ENCODE data around the gene TBATA. TPM values are rescaled to one million over a fixed set of nuclear protein-coding genes. Genes with fewer than 3 reads are reported as not detected.

Gene TBATA
- total RNA-seq, 1 donor from 2014 or later: not detected

DNA sequence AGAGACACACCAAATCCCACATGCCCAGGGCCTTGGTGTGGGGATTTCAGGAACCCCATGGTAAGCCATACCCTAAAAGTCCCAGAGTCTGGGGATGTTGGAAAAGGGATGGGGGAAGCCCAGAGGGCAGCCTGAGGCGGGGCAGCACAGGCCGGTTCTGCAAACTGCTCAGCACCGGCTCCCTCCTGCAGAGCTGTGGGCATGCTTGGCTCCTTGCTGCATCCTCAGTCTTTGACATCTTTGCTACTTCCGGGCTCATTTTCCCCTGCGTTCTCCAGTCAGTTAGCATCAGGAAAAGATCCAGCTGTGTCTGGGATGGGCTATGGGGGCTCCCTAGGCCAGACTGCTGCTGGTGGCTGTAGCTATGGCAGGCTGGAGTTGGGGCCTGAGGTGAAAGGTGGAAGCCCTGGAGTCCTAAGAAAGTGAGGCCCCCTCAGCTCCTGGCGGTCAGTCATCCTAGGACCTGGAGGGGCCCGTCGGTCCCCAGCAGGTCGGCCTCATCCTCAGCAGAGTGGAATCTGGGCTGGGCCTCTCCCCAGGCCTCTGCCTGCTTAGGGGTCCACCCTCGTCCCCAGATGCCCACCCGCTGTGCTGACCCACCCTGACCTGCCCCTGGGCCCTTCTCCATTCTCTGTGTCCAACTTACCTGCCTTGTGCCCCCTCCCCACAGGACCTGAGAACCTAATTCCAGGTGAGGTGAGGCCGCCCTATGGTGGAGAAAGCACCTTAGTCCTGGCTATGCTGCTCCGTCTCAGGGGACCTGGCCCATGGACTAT, 9.3 kb downstream of the TBATA start:
- no peak for DNase-seq (ENCODE audit: low spot score, unreplicated experiment)
- Mint-ChIP-seq H3K9me3 (ENCODE audit: low read depth) (no peaks in the 10 kb centered on the region), H3K27ac (no peak overlapping the region), H3K36me3 (ENCODE audit: insufficient read depth) (no peaks in the 10 kb centered on the region), H3K4me1 (ENCODE audit: low read depth) (no peaks in the 10 kb centered on the region), H3K4me3 (ENCODE audit: low read depth) (no peak overlapping the region), H3K27me3 (peaks cover 11% of the 10 kb centered on the region)
- TF ChIP-seq, protein P1, sequence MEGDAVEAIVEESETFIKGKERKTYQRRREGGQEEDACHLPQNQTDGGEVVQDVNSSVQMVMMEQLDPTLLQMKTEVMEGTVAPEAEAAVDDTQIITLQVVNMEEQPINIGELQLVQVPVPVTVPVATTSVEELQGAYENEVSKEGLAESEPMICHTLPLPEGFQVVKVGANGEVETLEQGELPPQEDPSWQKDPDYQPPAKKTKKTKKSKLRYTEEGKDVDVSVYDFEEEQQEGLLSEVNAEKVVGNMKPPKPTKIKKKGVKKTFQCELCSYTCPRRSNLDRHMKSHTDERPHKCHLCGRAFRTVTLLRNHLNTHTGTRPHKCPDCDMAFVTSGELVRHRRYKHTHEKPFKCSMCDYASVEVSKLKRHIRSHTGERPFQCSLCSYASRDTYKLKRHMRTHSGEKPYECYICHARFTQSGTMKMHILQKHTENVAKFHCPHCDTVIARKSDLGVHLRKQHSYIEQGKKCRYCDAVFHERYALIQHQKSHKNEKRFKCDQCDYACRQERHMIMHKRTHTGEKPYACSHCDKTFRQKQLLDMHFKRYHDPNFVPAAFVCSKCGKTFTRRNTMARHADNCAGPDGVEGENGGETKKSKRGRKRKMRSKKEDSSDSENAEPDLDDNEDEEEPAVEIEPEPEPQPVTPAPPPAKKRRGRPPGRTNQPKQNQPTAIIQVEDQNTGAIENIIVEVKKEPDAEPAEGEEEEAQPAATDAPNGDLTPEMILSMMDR (IDR thresholded peaks at IDR 0.05; ENCODE audit: unreplicated experiment): no peak

DNA sequence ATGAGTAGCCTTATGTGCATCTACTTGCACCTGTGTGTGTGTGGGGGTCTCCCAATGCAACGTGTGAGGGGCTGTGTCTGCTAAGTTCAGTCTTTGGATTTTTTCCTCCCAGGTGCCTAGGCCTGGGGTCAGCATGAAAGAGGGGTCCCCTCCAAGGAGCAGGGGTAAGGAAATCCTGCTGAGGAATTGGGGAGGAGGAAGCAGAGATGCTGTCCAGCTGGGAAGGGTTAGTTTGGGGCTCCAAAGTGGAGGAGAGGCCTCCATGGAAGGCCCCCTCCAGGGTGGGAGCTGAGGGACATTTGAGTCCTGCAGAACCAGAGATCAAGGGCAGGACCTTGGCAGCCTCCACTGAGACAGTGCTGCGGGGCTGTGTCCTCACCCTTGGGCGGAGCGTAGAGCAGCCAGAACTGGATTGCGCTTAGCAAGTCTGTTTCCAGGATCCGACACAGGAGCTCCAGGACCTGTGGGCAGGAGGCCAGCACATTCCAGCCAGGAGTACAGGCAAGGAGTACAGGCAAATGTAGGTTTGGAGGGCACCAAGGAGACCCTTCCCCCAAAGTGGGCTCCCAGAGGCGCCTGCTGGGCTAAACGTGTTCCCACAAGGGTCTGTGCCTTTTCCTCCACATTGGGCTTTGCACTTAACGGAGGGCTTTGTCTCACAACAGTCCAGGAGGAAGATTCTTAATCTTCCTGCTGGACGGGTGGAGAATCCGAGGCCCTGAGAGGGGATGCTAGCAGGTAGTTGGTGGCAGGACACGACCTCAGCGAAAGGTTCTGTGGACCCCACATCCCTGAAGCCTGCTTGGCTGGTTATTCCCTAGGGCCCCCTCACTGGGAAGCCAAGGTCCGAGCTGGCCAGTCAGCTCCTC, 10.1 kb downstream of the TBATA start:
- H3K27me3 Mint-ChIP-seq: peaks cover 6% of the 10 kb centered on the region
- TF ChIP-seq, protein P1 (IDR thresholded peaks at IDR 0.05; ENCODE audit: unreplicated experiment): no peak
- H3K4me1 Mint-ChIP-seq (ENCODE audit: low read depth): no peaks in the 10 kb centered on the region
- no peak for DNase-seq (ENCODE audit: low spot score, unreplicated experiment)
- H3K9me3 Mint-ChIP-seq (ENCODE audit: low read depth): no peaks in the 10 kb centered on the region
- no peaks in the 10 kb centered on the region for H3K36me3 Mint-ChIP-seq (ENCODE audit: insufficient read depth)
- H3K27ac Mint-ChIP-seq: no peak overlapping the region
- H3K4me3 Mint-ChIP-seq (ENCODE audit: low read depth): no peak overlapping the region

DNA sequence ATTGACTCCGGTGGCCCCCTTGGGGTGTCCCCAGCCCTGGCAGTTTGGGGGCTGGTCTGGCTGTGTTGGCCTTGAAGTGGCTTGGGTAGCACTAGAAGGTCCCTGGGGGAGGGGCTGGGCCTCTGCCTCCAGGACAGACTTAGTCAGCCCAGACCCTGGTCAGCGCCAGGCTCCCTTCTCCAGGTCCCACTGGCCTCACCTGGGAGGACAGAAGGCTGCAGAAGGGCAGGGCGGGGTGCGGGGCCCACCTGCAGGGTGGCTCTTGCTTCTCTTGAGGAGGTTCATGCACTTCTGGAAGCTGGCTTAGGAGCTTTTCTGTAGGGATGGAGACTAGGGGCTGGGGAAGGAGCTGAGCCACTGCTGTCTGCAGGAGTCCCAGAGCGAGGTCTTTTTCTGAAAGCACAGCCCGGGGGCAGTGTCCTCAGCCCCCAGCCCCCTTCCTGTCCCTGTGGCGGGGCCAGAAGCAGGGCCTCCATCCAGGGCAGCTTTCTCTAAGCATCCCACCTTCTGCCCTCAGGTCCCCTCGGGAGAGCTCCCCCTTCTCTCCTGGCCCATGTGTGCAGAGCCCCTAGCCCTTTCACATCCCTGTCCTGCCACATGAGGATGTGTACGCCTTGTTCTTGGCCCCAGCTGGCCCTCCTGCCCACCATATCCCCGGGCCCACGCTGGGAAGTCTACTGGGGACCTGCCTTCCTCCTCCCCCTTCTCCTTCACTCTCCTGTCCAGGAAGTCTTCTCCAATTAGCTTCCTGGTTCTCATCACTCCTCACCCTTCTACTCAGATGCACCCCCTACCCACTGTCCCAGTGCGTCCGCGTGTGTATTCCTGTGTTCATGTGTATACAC, 11.0 kb downstream of the TBATA start:
- no peak for DNase-seq (ENCODE audit: low spot score, unreplicated experiment)
- H3K4me3 Mint-ChIP-seq (ENCODE audit: low read depth): no peak overlapping the region
- H3K36me3 Mint-ChIP-seq (ENCODE audit: insufficient read depth): no peaks in the 10 kb centered on the region
- no peaks in the 10 kb centered on the region for H3K4me1 Mint-ChIP-seq (ENCODE audit: low read depth)
- TF ChIP-seq, protein P1 (IDR thresholded peaks at IDR 0.05; ENCODE audit: unreplicated experiment): no peak
- peaks cover 6% of the 10 kb centered on the region for H3K27me3 Mint-ChIP-seq
- no peaks in the 10 kb centered on the region for H3K9me3 Mint-ChIP-seq (ENCODE audit: low read depth)
- H3K27ac Mint-ChIP-seq: no peak overlapping the region

DNA sequence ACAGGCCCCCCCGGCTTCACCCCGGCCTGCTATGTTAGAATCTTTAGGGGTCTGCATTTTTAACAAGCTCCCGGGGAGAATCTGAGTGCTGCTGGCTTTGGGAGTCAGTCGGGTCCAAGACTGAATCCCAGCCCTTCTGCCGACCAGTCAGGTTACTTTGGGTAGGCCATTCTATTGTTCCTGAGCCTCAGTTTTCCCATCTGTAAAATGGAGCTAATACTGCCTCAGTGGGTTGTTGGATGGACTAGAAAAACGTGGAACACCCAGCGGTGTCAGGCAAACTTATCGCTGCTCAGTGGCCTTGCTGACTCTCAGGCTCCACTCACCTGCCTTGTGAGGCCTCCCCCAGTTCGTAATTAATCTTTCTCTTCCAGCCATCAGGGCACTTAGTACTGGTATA, 11.7 kb downstream of the TBATA start:
- Mint-ChIP-seq H3K9me3 (ENCODE audit: low read depth) (no peaks in the 10 kb centered on the region), H3K27ac (peak overlapping the region; percentile 69), H3K4me3 (ENCODE audit: low read depth) (no peak overlapping the region), H3K27me3 (peaks cover 6% of the 10 kb centered on the region), H3K36me3 (ENCODE audit: insufficient read depth) (no peaks in the 10 kb centered on the region), H3K4me1 (ENCODE audit: low read depth) (no peaks in the 10 kb centered on the region)
- DNase-seq (ENCODE audit: low spot score, unreplicated experiment): no peak
- TF ChIP-seq, protein P1 (IDR thresholded peaks at IDR 0.05; ENCODE audit: unreplicated experiment): no peak

DNA sequence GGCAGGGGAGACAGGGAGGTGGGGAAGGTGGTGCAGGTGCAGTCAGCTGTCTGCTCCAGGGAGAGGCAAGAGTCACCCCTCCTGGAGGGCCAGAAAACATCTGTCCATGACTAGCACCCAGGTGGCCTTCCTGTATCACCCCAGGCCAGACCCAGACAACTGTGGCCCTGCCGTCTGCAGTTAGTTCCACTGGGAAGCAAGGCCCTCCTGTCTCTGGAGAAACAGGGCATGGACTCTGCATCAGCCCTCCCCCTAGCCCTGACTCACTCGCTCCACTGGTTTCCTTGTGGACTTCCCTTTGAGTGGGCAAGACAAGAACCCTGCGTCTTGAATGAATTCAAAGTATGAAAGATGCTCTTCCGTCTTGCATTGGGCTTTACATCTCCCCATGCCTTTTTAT, 12.6 kb downstream of the TBATA start:
- no peak overlapping the region for H3K27ac Mint-ChIP-seq
- H3K9me3 Mint-ChIP-seq (ENCODE audit: low read depth): no peaks in the 10 kb centered on the region
- no peak overlapping the region for H3K4me3 Mint-ChIP-seq (ENCODE audit: low read depth)
- TF ChIP-seq, protein P1 (IDR thresholded peaks at IDR 0.05; ENCODE audit: unreplicated experiment): no peak
- H3K36me3 Mint-ChIP-seq (ENCODE audit: insufficient read depth): no peaks in the 10 kb centered on the region
- DNase-seq (ENCODE audit: low spot score, unreplicated experiment): no peak
- H3K27me3 Mint-ChIP-seq: peaks cover 3% of the 10 kb centered on the region
- H3K4me1 Mint-ChIP-seq (ENCODE audit: low read depth): no peaks in the 10 kb centered on the region
